Measurements from ENCODE around the gene ADSL. TPM values are rescaled to one million over a fixed set of nuclear protein-coding genes. Genes with fewer than 3 reads are reported as not detected.
A peak's percentile ranks its signal among the peaks of the same experiment; 100 is the strongest.

ADSL gene
- total RNA-seq, 1 donor, result 106 TPM

- TF ChIP-seq CTCF (IDR thresholded peaks at IDR 0.05; ENCODE audit: insufficient read depth, low read depth, low read length), result no peak
- H3K4me3 ChIP-seq (ENCODE audit: low read depth, low read length), result peak overlapping the region; percentile 75
- peak; percentile 51 for DNase-seq (ENCODE audit: low read depth)
Observed at GRCh38 chr22:40345271-40345670, 1.0 kb upstream of the ADSL start.

GRCh38 chr22:40345815-40346184, 500 bp upstream of the ADSL start:
- peak; percentile 46 for DNase-seq (ENCODE audit: low read depth)
- no peak for TF ChIP-seq CTCF (IDR thresholded peaks at IDR 0.05; ENCODE audit: insufficient read depth, low read depth, low read length)
- peak overlapping the region; percentile 75 for H3K4me3 ChIP-seq (ENCODE audit: low read depth, low read length)

GRCh38 chr22:40347300-40347699, 1.0 kb downstream of the ADSL start:
- TF ChIP-seq CTCF (IDR thresholded peaks at IDR 0.05; ENCODE audit: insufficient read depth, low read depth, low read length), result no peak
- DNase-seq (ENCODE audit: low read depth), result no peak
- peak overlapping the region; percentile 75 for H3K4me3 ChIP-seq (ENCODE audit: low read depth, low read length)

GRCh38 chr22:40348025-40348658, 1.8 kb downstream of the ADSL start:
- no peak overlapping the region for H3K4me3 ChIP-seq (ENCODE audit: low read depth, low read length)
- peak; percentile 64 for DNase-seq (ENCODE audit: low read depth)
- peak; percentile 84 for TF ChIP-seq CTCF (IDR thresholded peaks at IDR 0.05; ENCODE audit: insufficient read depth, low read depth, low read length)

GRCh38 chr22:40352763-40353162, 6.5 kb downstream of the ADSL start:
- no peak for TF ChIP-seq CTCF (IDR thresholded peaks at IDR 0.05; ENCODE audit: insufficient read depth, low read depth, low read length)
- H3K4me3 ChIP-seq (ENCODE audit: low read depth, low read length), result no peak overlapping the region

GRCh38 chr22:40361100-40361499, 14.8 kb downstream of the ADSL start:
- H3K4me3 ChIP-seq (ENCODE audit: low read depth, low read length), result no peak overlapping the region
- no peak for TF ChIP-seq CTCF (IDR thresholded peaks at IDR 0.05; ENCODE audit: insufficient read depth, low read depth, low read length)
- no peak for DNase-seq (ENCODE audit: low read depth)

More at GRCh38 chr22:40352763-40353162, 6.5 kb downstream of the ADSL start:
- no peak for DNase-seq (ENCODE audit: low read depth)

GRCh38 chr22:40363059-40363458, 16.8 kb downstream of the ADSL start:
- TF ChIP-seq CTCF (IDR thresholded peaks at IDR 0.05; ENCODE audit: insufficient read depth, low read depth, low read length), result no peak
- peak; percentile 44 for DNase-seq (ENCODE audit: low read depth)

More at GRCh38 chr22:40363059-40363458, 16.8 kb downstream of the ADSL start:
- no peak overlapping the region for H3K4me3 ChIP-seq (ENCODE audit: low read depth, low read length)

Data from fibroblast of villous mesenchyme (primary cell).